ENCODE results near the gene FBXO46. TPM values are rescaled to one million over a fixed set of nuclear protein-coding genes. Genes with fewer than 3 reads are reported as not detected.
"Not testable (repeated sequence)": the region's sequence is repeated elsewhere in the genome, so short reads cannot be mapped to it uniquely, and the experiment has no call there.

FBXO46 gene
- total RNA-seq, 1 experiment from 2014 or later, result 18.8 TPM

DNA sequence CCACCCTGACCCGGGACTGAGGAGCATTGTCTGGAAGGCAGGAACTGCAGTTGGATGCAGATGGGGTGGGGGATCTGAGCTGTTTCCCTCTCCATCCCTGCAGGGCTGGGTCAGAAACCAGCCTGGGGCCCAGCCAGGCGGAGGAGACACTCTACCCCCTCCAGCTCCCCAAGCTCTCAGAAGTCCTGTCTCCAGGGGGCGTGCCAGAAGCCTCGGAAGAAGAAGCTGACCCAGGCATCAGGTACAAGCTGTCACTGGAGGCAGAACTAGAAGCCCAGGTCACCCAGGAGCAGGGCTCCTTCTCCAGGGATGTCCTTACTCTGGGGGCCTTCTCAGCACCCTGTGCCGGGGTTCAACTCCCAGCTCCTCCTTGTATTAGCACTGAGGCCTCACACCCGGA lies 22.9 kb upstream of the FBXO46 start:
- Histone ChIP-seq H3K27me3 (replicated peaks; ENCODE audit: insufficient read depth, low read depth, low read length, poor library complexity) (no peaks in the 10 kb centered on the region), H3K9me3 (ENCODE audit: low read depth, low read length, poor library complexity, severe bottlenecking) (no peaks in the 10 kb centered on the region), H3K4me3 (ENCODE audit: low read depth, low read length, poor library complexity, severe bottlenecking) (no peak overlapping the region), H3K27ac (ENCODE audit: low read depth, low read length, poor library complexity, severe bottlenecking) (no peak overlapping the region), H3K36me3 (ENCODE audit: insufficient read depth, low read length, poor library complexity, severe bottlenecking) (no peaks in the 10 kb centered on the region), H3K4me1 (ENCODE audit: insufficient read depth, low read length, poor library complexity, severe bottlenecking) (no peaks in the 10 kb centered on the region)
- CTCF ChIA-PET, result no interaction called here
- intact Hi-C loops (cut with micrococcal nuclease; ENCODE audit: unreplicated experiment), result no loop called here
- no peak for DNase-seq (ENCODE audit: low spot score)
- no TSS peak for BruUV-seq (replicated peaks)
- TF ChIP-seq, protein P1, sequence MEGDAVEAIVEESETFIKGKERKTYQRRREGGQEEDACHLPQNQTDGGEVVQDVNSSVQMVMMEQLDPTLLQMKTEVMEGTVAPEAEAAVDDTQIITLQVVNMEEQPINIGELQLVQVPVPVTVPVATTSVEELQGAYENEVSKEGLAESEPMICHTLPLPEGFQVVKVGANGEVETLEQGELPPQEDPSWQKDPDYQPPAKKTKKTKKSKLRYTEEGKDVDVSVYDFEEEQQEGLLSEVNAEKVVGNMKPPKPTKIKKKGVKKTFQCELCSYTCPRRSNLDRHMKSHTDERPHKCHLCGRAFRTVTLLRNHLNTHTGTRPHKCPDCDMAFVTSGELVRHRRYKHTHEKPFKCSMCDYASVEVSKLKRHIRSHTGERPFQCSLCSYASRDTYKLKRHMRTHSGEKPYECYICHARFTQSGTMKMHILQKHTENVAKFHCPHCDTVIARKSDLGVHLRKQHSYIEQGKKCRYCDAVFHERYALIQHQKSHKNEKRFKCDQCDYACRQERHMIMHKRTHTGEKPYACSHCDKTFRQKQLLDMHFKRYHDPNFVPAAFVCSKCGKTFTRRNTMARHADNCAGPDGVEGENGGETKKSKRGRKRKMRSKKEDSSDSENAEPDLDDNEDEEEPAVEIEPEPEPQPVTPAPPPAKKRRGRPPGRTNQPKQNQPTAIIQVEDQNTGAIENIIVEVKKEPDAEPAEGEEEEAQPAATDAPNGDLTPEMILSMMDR (conservative IDR thresholded peaks at IDR 0.05; ENCODE audit: low read depth, low read length), result no peak
- no peak for TF ChIP-seq EZH2 (IDR thresholded peaks at IDR 0.05; ENCODE audit: borderline replicate concordance, low read depth, low read length, poor library complexity, severe bottlenecking)
- POLR2A ChIA-PET (ENCODE audit: low non-redundant PET), result interaction anchor here (0.6 kb wide), 1 partner anchor 26 kb away, joined by 3 read pairs; no protein-coding TSS in a partner anchor

DNA sequence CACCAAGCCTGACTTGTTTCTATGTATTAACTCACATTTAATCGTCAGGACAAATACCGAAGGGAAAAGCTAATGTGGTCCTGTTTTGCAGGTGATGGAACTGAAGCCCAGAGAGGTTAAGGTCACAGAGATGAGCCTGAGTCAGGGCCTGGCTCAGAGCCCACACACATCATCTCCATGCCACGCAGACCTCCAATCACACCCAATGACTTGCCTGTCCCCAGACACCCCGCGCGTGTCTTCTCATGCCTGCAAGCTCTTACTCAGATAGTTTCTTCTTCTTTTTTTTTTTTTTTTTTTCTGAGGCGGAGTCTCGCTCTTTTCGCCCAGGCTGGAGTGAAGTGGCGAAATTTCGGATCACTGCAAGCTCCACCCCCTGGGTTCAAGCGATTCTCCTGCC lies 21.9 kb upstream of the FBXO46 start:
- POLR2A ChIA-PET (ENCODE audit: low non-redundant PET), result no interaction called here
- no peaks in the 10 kb centered on the region for H3K36me3 ChIP-seq (ENCODE audit: insufficient read depth, low read length, poor library complexity, severe bottlenecking)

DNA sequence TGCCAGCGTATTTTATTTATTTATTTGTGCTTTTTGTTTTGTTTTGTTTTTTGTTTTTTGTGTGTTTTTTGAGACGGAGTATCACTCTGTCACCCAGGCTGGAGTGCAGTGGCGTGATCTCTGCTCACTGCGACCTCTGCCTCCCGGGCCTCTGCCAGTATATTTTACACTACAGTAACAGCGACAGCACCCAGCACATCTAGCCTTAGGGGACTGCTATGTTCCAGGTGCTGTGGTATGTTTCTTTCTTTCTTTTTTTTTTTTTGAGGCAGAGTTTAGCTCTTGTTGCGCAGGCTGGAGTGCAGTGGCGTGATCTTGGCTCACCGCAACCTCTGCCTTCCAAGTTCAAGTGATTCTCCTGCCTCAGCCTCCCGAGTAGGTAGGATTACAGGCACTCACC lies 20.8 kb upstream of the FBXO46 start:
- ChIA-PET POLR2A (ENCODE audit: low non-redundant PET) (interaction anchor here (0.6 to 0.7 kb wide), 2 partner anchors 9 to 16 kb away, joined by 4 to 8 read pairs; no protein-coding TSS in a partner anchor), CTCF (interaction anchor here (0.6 kb wide), 1 partner anchor 1006 kb away, joined by 11 read pairs; no protein-coding TSS in a partner anchor)
- H3K9me3 ChIP-seq (ENCODE audit: low read depth, low read length, poor library complexity, severe bottlenecking); H3K4me1 ChIP-seq (ENCODE audit: insufficient read depth, low read length, poor library complexity, severe bottlenecking); H3K4me3 ChIP-seq (ENCODE audit: low read depth, low read length, poor library complexity, severe bottlenecking); H3K27me3 ChIP-seq (replicated peaks; ENCODE audit: insufficient read depth, low read depth, low read length, poor library complexity); intact Hi-C loops (cut with micrococcal nuclease; ENCODE audit: unreplicated experiment); H3K27ac ChIP-seq (ENCODE audit: low read depth, low read length, poor library complexity, severe bottlenecking); DNase-seq (ENCODE audit: low spot score); H3K36me3 ChIP-seq (ENCODE audit: insufficient read depth, low read length, poor library complexity, severe bottlenecking); BruUV-seq (replicated peaks): not testable (repeated sequence)

More for the DNA sequence above, 21.9 kb upstream of the FBXO46 start:
- Histone ChIP-seq H3K4me3 (ENCODE audit: low read depth, low read length, poor library complexity, severe bottlenecking) (no peak overlapping the region), H3K27ac (ENCODE audit: low read depth, low read length, poor library complexity, severe bottlenecking) (no peak overlapping the region), H3K9me3 (ENCODE audit: low read depth, low read length, poor library complexity, severe bottlenecking) (no peaks in the 10 kb centered on the region), H3K27me3 (replicated peaks; ENCODE audit: insufficient read depth, low read depth, low read length, poor library complexity) (no peaks in the 10 kb centered on the region), H3K4me1 (ENCODE audit: insufficient read depth, low read length, poor library complexity, severe bottlenecking) (no peaks in the 10 kb centered on the region)
- intact Hi-C loops (cut with micrococcal nuclease; ENCODE audit: unreplicated experiment), result no loop called here
- no peak for DNase-seq (ENCODE audit: low spot score)
- BruUV-seq (replicated peaks), result no TSS peak
- CTCF ChIA-PET, result no interaction called here
- TF ChIP-seq, protein P1 (conservative IDR thresholded peaks at IDR 0.05; ENCODE audit: low read depth, low read length), result no peak
- no peak for TF ChIP-seq EZH2 (IDR thresholded peaks at IDR 0.05; ENCODE audit: borderline replicate concordance, low read depth, low read length, poor library complexity, severe bottlenecking)

DNA sequence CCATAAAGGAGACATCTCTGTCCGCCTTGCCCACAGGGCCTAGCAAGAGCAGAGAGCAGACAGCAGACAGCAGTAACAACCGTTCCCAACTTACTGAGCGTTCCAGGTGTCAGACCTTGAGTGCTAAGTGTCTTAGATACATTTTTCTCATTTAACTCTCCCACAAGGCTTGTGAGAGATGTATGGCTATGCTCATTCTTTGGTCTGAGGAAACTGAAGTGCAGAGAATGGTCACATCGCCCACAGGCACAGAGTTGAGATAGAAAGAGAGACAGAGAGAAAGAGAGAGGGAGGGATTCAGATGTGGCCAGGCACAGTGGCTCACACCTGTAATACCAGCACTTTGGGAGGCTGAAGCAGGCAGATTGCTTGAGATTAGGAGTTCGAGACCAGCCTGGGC lies 16.8 kb upstream of the FBXO46 start:
- no peaks in the 10 kb centered on the region for H3K36me3 ChIP-seq (ENCODE audit: insufficient read depth, low read length, poor library complexity, severe bottlenecking)
- no peak overlapping the region for H3K27ac ChIP-seq (ENCODE audit: low read depth, low read length, poor library complexity, severe bottlenecking)
- H3K4me1 ChIP-seq (ENCODE audit: insufficient read depth, low read length, poor library complexity, severe bottlenecking), result no peaks in the 10 kb centered on the region
- no peak for TF ChIP-seq EZH2 (IDR thresholded peaks at IDR 0.05; ENCODE audit: borderline replicate concordance, low read depth, low read length, poor library complexity, severe bottlenecking)
- TF ChIP-seq, protein P1 (conservative IDR thresholded peaks at IDR 0.05; ENCODE audit: low read depth, low read length), result no peak
- ChIA-PET POLR2A (ENCODE audit: low non-redundant PET) (no interaction called here), CTCF (no interaction called here)
- no peak overlapping the region for H3K4me3 ChIP-seq (ENCODE audit: low read depth, low read length, poor library complexity, severe bottlenecking)
- no peaks in the 10 kb centered on the region for H3K9me3 ChIP-seq (ENCODE audit: low read depth, low read length, poor library complexity, severe bottlenecking)
- no TSS peak for BruUV-seq (replicated peaks)
- DNase-seq (ENCODE audit: low spot score), result no peak
- intact Hi-C loops (cut with micrococcal nuclease; ENCODE audit: unreplicated experiment), result no loop called here
- no peaks in the 10 kb centered on the region for H3K27me3 ChIP-seq (replicated peaks; ENCODE audit: insufficient read depth, low read depth, low read length, poor library complexity)

Data from A673 (cell line).